Natural killer cell (primary cell): ENCODE results near the gene SLC30A1. TPM values are rescaled to one million over a fixed set of nuclear protein-coding genes. Genes with fewer than 3 reads are reported as not detected.

Experiments used
- ATAC-seq, 3 donors: fragments of 150-1000 bp in 2 of 3; fragments of 200-7000 bp in 1 of 3; cut with Tn5 transposase; 1 replicate in 1 of 3; 2 replicates in 2 of 3; pipeline ENCODE4 v1.10.0; 2021; ENCODE audit warnings: mild to moderate bottlenecking in 2 of 3, moderate library complexity in 2 of 3
- DNase-seq, 2 donors: peaks; one replicate each; pipeline versions ENCODE4 v3.0.0 to v3.0.0-alpha.2; 2013 to 2021; ENCODE audit warnings: mixed read lengths in 1 of 2
- H3K27ac ChIP-seq: one replicate; pipeline ENCODE4 v1.5.1; 2013; ENCODE audit warnings: mild to moderate bottlenecking, low read length
- H3K27me3 ChIP-seq: one replicate; pipeline ENCODE4 v1.6.1; 2013; ENCODE audit warnings: low read length; ENCODE audit not compliant: control insufficient read depth, insufficient read depth
- H3K36me3 ChIP-seq: one replicate; pipeline ENCODE4 v1.6.1; 2013; ENCODE audit warnings: low read length; ENCODE audit not compliant: control insufficient read depth, insufficient read depth
- H3K4me1 ChIP-seq: one replicate; pipeline ENCODE4 v1.6.1; 2013; ENCODE audit warnings: low read length; ENCODE audit not compliant: control insufficient read depth, insufficient read depth
- H3K4me3 ChIP-seq: one replicate; pipeline ENCODE4 v1.5.1; 2013; ENCODE audit warnings: low read length
- H3K9me3 ChIP-seq: one replicate; pipeline ENCODE4 v1.6.1; 2013; ENCODE audit warnings: low read length; ENCODE audit not compliant: control insufficient read depth, insufficient read depth
- H3K27ac Mint-ChIP-seq, 2 donors: one replicate each; pipeline ENCODE4 v1.8.0; 2022; ENCODE audit warnings: mild to moderate bottlenecking in 2 of 2, mixed read lengths in 2 of 2, moderate library complexity in 1 of 2
- H3K27me3 Mint-ChIP-seq, 2 donors: one replicate each; pipeline ENCODE4 v1.8.0; 2022; ENCODE audit warnings: low read depth in 2 of 2, mixed read lengths in 2 of 2
- H3K36me3 Mint-ChIP-seq: one replicate; pipeline ENCODE4 v1.8.0; 2022; ENCODE audit warnings: mixed read lengths
- H3K4me1 Mint-ChIP-seq, 2 donors: one replicate each; pipeline ENCODE4 v1.8.0; 2022; ENCODE audit warnings: mixed read lengths in 2 of 2
- H3K4me3 Mint-ChIP-seq: one replicate; pipeline ENCODE4 v1.8.0; 2022; ENCODE audit warnings: mild to moderate bottlenecking, moderate library complexity, mixed read lengths
- H3K9me3 Mint-ChIP-seq, 2 donors: one replicate each; pipeline ENCODE4 v1.8.0; 2022; ENCODE audit warnings: mixed read lengths in 2 of 2
- CTCF ChIP-seq: fragments of 200-600 bp; IDR thresholded peaks from one replicate; pipeline ENCODE4 v1.8.0; 2022; ENCODE audit warnings: antibody characterized with exemption
- WGBS: methylation state at CpG from one replicate; pipeline ENCODE4 v1.1.7; 2013; ENCODE audit warnings: missing lambda C conversion rate; ENCODE audit not compliant: insufficient coverage; 5-methylcytosine and 5-hydroxymethylcytosine counted together
- intact Hi-C: fragments of 100-400 bp; cut with micrococcal nuclease; formaldehyde crosslinking; loops from one replicate; pipeline ENCODE4 v1.14.2; 2022
- total RNA-seq, 4 donors: library from RNA; stranded (reverse); fragments of 120-200 nt in 1 of 4; gene quantifications; one replicate each; pipeline versions ENCODE4 v1.2.3 to v1.2.4, GENCODE V29; 2013 to 2022

The SLC30A1 gene
- total RNA-seq, 3 donors from 2014 or later (not counting 1 experiment from before 2014, with no cell fraction given) = 8.4 to 16.0 (median 12.1) TPM

GRCh38 chr1:211587123-211587522, 8.2 kb upstream of the SLC30A1 start:
- Histone ChIP-seq H3K4me3 (no peak overlapping the region), H3K27ac (no peak overlapping the region), H3K36me3 (no peaks in the 10 kb centered on the region), H3K27me3 (no peaks in the 10 kb centered on the region), H3K4me1 (peaks cover 20% of the 10 kb centered on the region), H3K9me3 (no peaks in the 10 kb centered on the region)
- intact Hi-C loops = no loop called here
- ATAC-seq (no peak), DNase-seq (no peak)
- no peak for TF ChIP-seq CTCF
- no peaks in the 10 kb centered on the region for H3K9me3 Mint-ChIP-seq
- no peaks in the 10 kb centered on the region for H3K36me3 Mint-ChIP-seq
- peaks cover 0 to 2% of the 10 kb centered on the region in 2 donors for H3K27me3 Mint-ChIP-seq
- no peak overlapping the region for H3K4me3 Mint-ChIP-seq
- H3K27ac Mint-ChIP-seq = no peak overlapping the region
- 94% methylated on average over 2 of the region's 2 CpGs for WGBS
- peaks cover 15 to 18% of the 10 kb centered on the region in 2 donors for H3K4me1 Mint-ChIP-seq

GRCh38 chr1:211586538-211586937, 7.6 kb upstream of the SLC30A1 start:
- H3K9me3 ChIP-seq = no peaks in the 10 kb centered on the region
- intact Hi-C loops = no loop called here
- Mint-ChIP-seq H3K4me3 (no peak overlapping the region), H3K9me3 (no peaks in the 10 kb centered on the region), H3K36me3 (no peaks in the 10 kb centered on the region), H3K27me3 (no peaks in the 10 kb centered on the region), H3K27ac (no peak overlapping the region), H3K4me1 (peaks cover 20 to 23% of the 10 kb centered on the region in 2 donors)
- no peaks in the 10 kb centered on the region for H3K27me3 ChIP-seq
- no peak for DNase-seq
- H3K27ac ChIP-seq = no peak overlapping the region
- no peaks in the 10 kb centered on the region for H3K36me3 ChIP-seq
- no peak for ATAC-seq
- H3K4me3 ChIP-seq = no peak overlapping the region
- H3K4me1 ChIP-seq = peaks cover 22% of the 10 kb centered on the region
- TF ChIP-seq CTCF = no peak
- 74% methylated on average over 4 of the region's 4 CpGs for WGBS

- H3K27ac ChIP-seq = peak overlapping the region; percentile 16
- H3K4me3 Mint-ChIP-seq = no peak overlapping the region
- WGBS = 96% methylated on average over 10 of the region's 11 CpGs
Measured at GRCh38 chr1:211583011-211583992, 4.3 kb upstream of the SLC30A1 start.

More at GRCh38 chr1:211583011-211583992, 4.3 kb upstream of the SLC30A1 start:
- peaks cover 26 to 39% of the 10 kb centered on the region in 2 donors for H3K4me1 Mint-ChIP-seq
- Histone ChIP-seq H3K27me3 (no peaks in the 10 kb centered on the region), H3K36me3 (no peaks in the 10 kb centered on the region), H3K9me3 (no peaks in the 10 kb centered on the region), H3K4me3 (no peak overlapping the region), H3K4me1 (peaks cover 36% of the 10 kb centered on the region)
- H3K27me3 Mint-ChIP-seq = no peaks in the 10 kb centered on the region
- ATAC-seq (no peak), DNase-seq (no peak)
- no peaks in the 10 kb centered on the region for H3K9me3 Mint-ChIP-seq
- H3K27ac Mint-ChIP-seq = peak overlapping the region in 1 of 2 donors; percentile 81
- H3K36me3 Mint-ChIP-seq = no peaks in the 10 kb centered on the region
- intact Hi-C loops = no loop called here
- no peak for TF ChIP-seq CTCF
